GM23338 (cell line): ENCODE results near the gene ENOSF1. TPM values are rescaled to one million over a fixed set of nuclear protein-coding genes. Genes with fewer than 3 reads are reported as not detected.

Experiments used
- ATAC-seq: fragments of 200-7000 bp; cut with Tn5 transposase; 3 replicates; pipeline ENCODE4 v1.9.1; 2020
- DNase-seq: peaks from one replicate; pipeline ENCODE4 v3.0.0-alpha.2; 2015; ENCODE audit warnings: low spot score
- H2AFZ ChIP-seq: fragments of 200-600 bp; sonication (generic); 2 replicates; pipeline ENCODE4 v1.8.0; 2016; ENCODE audit warnings: antibody characterized with exemption, mild to moderate bottlenecking, moderate library complexity
- H3F3A ChIP-seq: fragments of 200-600 bp; sonication (generic); replicated peaks from 2 replicates; pipeline ENCODE4 v1.8.0; 2017; ENCODE audit warnings: antibody characterized with exemption, mixed run types, low read depth
- H3K27ac ChIP-seq: fragments of 200-600 bp; sonication (generic); 2 replicates; pipeline ENCODE4 v1.6.1; 2016; ENCODE audit warnings: low read depth
- H3K27me3 ChIP-seq: fragments of 200-600 bp; sonication (generic); 2 replicates; pipeline ENCODE4 v1.8.0; 2016; ENCODE audit warnings: mild to moderate bottlenecking, mixed run types, moderate library complexity; ENCODE audit not compliant: insufficient read depth
- H3K36me3 ChIP-seq: fragments of 200-600 bp; sonication (generic); 2 replicates; pipeline ENCODE4 v1.8.0; 2016; ENCODE audit warnings: mild to moderate bottlenecking; ENCODE audit not compliant: insufficient read depth
- H3K4me1 ChIP-seq: fragments of 200-600 bp; sonication (generic); 2 replicates; pipeline ENCODE4 v1.8.0; 2016; ENCODE audit warnings: mild to moderate bottlenecking, moderate library complexity; ENCODE audit not compliant: insufficient read depth
- H3K4me2 ChIP-seq: fragments of 200-600 bp; sonication (generic); 2 replicates; pipeline ENCODE4 v1.7.1; 2017; ENCODE audit warnings: mixed run types
- H3K4me3 ChIP-seq: fragments of 200-600 bp; sonication (generic); 2 replicates; pipeline ENCODE4 v1.6.1; 2016; ENCODE audit warnings: mixed run types
- H3K79me2 ChIP-seq: fragments of 200-600 bp; sonication (generic); replicated peaks from 2 replicates; pipeline ENCODE4 v1.8.0; 2017; ENCODE audit warnings: mild to moderate bottlenecking; ENCODE audit not compliant: insufficient read depth
- H3K9me2 ChIP-seq: fragments of 200-600 bp; sonication (generic); 2 replicates; pipeline ENCODE4 v1.8.0; 2017; ENCODE audit not compliant: insufficient read depth
- H4K20me1 ChIP-seq: fragments of 200-600 bp; sonication (generic); replicated peaks from 2 replicates; pipeline ENCODE4 v1.8.0; 2017; ENCODE audit warnings: mild to moderate bottlenecking; ENCODE audit not compliant: insufficient read depth
- H3K27ac Mint-ChIP-seq: 2 replicates; pipeline ENCODE4 v1.8.0; 2020; ENCODE audit warnings: inconsistent platforms, mild to moderate bottlenecking, moderate library complexity, mixed read lengths
- H3K27me3 Mint-ChIP-seq: 3 replicates; pipeline ENCODE4 v1.8.0; 2022; ENCODE audit warnings: low read depth, mild to moderate bottlenecking, moderate library complexity, mixed read lengths, inconsistent platforms; ENCODE audit not compliant: insufficient read depth, poor library complexity
- H3K36me3 Mint-ChIP-seq: 3 replicates; pipeline ENCODE4 v1.8.0; 2021; ENCODE audit warnings: low read depth, mild to moderate bottlenecking, inconsistent platforms, moderate library complexity, mixed read lengths
- H3K4me1 Mint-ChIP-seq: 3 replicates; pipeline ENCODE4 v1.8.0; 2020; ENCODE audit warnings: mild to moderate bottlenecking, inconsistent platforms, mixed read lengths
- H3K4me3 Mint-ChIP-seq: 3 replicates; pipeline ENCODE4 v1.8.0; 2021; ENCODE audit warnings: moderate library complexity, mild to moderate bottlenecking, inconsistent platforms, mixed read lengths
- H3K9me3 Mint-ChIP-seq: 3 replicates; pipeline ENCODE4 v1.8.0; 2020; ENCODE audit warnings: moderate library complexity, mild to moderate bottlenecking, inconsistent platforms, mixed read lengths
- CREB1 ChIP-seq: fragments of 250-450 bp; sonication (Bioruptor Pico); IDR thresholded peaks from 2 replicates; pipeline ENCODE4 v1.5.0; 2020; ENCODE audit warnings: low read depth, mild to moderate bottlenecking, moderate library complexity
- EZH2 ChIP-seq: fragments of 200-600 bp; sonication (generic); IDR thresholded peaks from one replicate; pipeline ENCODE4 v1.8.0; 2017; ENCODE audit warnings: antibody characterized with exemption, mild to moderate bottlenecking, low read depth; ENCODE audit not compliant: unreplicated experiment
- EZH2phosphoT487 ChIP-seq: fragments of 200-600 bp; sonication (generic); IDR thresholded peaks from one replicate; pipeline ENCODE4 v1.8.1; 2018; ENCODE audit warnings: antibody characterized with exemption; ENCODE audit not compliant: unreplicated experiment
- JUNB ChIP-seq: IDR thresholded peaks from one replicate; pipeline ENCODE4 v1.6.1; 2016; ENCODE audit warnings: antibody characterized with exemption; ENCODE audit not compliant: unreplicated experiment
- NANOG ChIP-seq: IDR thresholded peaks from 2 replicates; pipeline ENCODE4 v1.6.1; 2016; ENCODE audit warnings: antibody characterized with exemption, borderline replicate concordance
- POLR2AphosphoS5 ChIP-seq: IDR thresholded peaks from 2 replicates; pipeline ENCODE4 v1.6.1; 2016; ENCODE audit warnings: antibody characterized with exemption, low read depth
- STAT1 ChIP-seq: IDR thresholded peaks from one replicate; pipeline ENCODE4 v1.6.1; 2016; ENCODE audit warnings: antibody characterized with exemption; ENCODE audit not compliant: unreplicated experiment
- ZNF114 ChIP-seq: fragments of 250-450 bp; sonication (Bioruptor Pico); IDR thresholded peaks from 2 replicates; pipeline ENCODE4 v1.5.0; 2020; ENCODE audit warnings: mild to moderate bottlenecking, moderate library complexity
- ZNF331 ChIP-seq: fragments of 250-450 bp; sonication (Bioruptor Pico); IDR thresholded peaks from 2 replicates; pipeline ENCODE4 v1.5.0; 2020; ENCODE audit warnings: low read depth, mild to moderate bottlenecking, moderate library complexity
- polyA plus RNA-seq: library from polyadenylated mRNA; unstranded; fragments of >200 nt; fragmentation: Nextera tagmentation; extraction: Ambion mirVana; gene quantifications from 2 replicates; pipeline ENCODE4 v1.2.1, GENCODE V29; 2016
- total RNA-seq: library from RNA; depleted of rRNA; stranded (reverse); fragments of >200 nt; shearing (Covaris generic); gene quantifications from 2 replicates; pipeline ENCODE4 v1.2.3, GENCODE V29; 2014
- TF ChIP-seq, protein P1 (sequence below): fragments of 250-450 bp; sonication (Bioruptor Pico); IDR thresholded peaks from 2 replicates; pipeline ENCODE4 v1.5.0; 2020; ENCODE audit warnings: mild to moderate bottlenecking, moderate library complexity
- TF ChIP-seq, protein P2 (sequence below), 2 experiments: fragments of 200-600 bp in 1 of 2; sonication (generic) in 1 of 2; conservative IDR thresholded peaks; 2 replicates each; pipeline versions ENCODE4 v1.5.1 to v1.6.1; 2016 to 2017; ENCODE audit warnings: antibody characterized with exemption in 2 of 2, low read depth in 2 of 2, mild to moderate bottlenecking in 2 of 2, moderate library complexity in 1 of 2
- TF ChIP-seq, protein P3 (sequence below): IDR thresholded peaks from one replicate; pipeline ENCODE4 v1.6.1; 2018; ENCODE audit warnings: antibody characterized with exemption; ENCODE audit not compliant: unreplicated experiment
- TF ChIP-seq, protein P4 (sequence below): IDR thresholded peaks from 2 replicates; pipeline ENCODE4 v1.6.1; 2016; ENCODE audit warnings: antibody characterized with exemption

ENOSF1 gene
- total and polyA plus RNA-seq, 2 experiments from 2014 or later: 30.1 to 36.4 TPM

DNA sequence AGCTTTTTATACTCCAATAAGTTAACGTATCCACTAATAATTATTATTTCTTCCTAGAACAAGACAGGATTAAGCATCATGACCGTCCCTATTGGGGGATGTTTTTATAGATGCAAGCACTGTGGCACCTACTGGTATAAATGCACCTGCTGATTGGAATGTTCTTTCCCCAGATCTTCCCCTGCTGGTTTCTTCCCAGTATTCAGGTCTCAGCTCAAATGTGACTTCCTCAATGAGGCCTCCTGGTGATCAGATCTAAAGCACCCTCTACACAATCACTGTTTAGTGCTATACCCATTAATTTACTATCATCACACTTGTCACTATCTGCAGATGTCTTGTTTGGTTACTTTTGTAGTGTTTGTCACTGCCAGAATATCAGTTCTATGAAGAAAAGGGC, 58.9 kb downstream of the ENOSF1 start:
- Histone ChIP-seq H2AFZ (no peak overlapping the region), H3K36me3 (no peaks in the 10 kb centered on the region), H4K20me1 (no peaks in the 10 kb centered on the region; the same call in 1 of the 2 replicates), H3K4me2 (no peak overlapping the region), H3K27me3 (no peaks in the 10 kb centered on the region), H3K4me3 (no peak overlapping the region), H3K79me2 (peaks cover 14% of the 10 kb centered on the region), H3F3A (peaks cover 7% of the 10 kb centered on the region; the same call in 1 of the 2 replicates), H3K4me1 (peaks cover 5% of the 10 kb centered on the region), H3K9me2 (no peaks in the 10 kb centered on the region), H3K27ac (no peak overlapping the region)
- ATAC-seq (no peak), DNase-seq (peak; percentile 27)
- no peaks in the 10 kb centered on the region for H3K9me3 Mint-ChIP-seq
- TF ChIP-seq, protein P1, sequence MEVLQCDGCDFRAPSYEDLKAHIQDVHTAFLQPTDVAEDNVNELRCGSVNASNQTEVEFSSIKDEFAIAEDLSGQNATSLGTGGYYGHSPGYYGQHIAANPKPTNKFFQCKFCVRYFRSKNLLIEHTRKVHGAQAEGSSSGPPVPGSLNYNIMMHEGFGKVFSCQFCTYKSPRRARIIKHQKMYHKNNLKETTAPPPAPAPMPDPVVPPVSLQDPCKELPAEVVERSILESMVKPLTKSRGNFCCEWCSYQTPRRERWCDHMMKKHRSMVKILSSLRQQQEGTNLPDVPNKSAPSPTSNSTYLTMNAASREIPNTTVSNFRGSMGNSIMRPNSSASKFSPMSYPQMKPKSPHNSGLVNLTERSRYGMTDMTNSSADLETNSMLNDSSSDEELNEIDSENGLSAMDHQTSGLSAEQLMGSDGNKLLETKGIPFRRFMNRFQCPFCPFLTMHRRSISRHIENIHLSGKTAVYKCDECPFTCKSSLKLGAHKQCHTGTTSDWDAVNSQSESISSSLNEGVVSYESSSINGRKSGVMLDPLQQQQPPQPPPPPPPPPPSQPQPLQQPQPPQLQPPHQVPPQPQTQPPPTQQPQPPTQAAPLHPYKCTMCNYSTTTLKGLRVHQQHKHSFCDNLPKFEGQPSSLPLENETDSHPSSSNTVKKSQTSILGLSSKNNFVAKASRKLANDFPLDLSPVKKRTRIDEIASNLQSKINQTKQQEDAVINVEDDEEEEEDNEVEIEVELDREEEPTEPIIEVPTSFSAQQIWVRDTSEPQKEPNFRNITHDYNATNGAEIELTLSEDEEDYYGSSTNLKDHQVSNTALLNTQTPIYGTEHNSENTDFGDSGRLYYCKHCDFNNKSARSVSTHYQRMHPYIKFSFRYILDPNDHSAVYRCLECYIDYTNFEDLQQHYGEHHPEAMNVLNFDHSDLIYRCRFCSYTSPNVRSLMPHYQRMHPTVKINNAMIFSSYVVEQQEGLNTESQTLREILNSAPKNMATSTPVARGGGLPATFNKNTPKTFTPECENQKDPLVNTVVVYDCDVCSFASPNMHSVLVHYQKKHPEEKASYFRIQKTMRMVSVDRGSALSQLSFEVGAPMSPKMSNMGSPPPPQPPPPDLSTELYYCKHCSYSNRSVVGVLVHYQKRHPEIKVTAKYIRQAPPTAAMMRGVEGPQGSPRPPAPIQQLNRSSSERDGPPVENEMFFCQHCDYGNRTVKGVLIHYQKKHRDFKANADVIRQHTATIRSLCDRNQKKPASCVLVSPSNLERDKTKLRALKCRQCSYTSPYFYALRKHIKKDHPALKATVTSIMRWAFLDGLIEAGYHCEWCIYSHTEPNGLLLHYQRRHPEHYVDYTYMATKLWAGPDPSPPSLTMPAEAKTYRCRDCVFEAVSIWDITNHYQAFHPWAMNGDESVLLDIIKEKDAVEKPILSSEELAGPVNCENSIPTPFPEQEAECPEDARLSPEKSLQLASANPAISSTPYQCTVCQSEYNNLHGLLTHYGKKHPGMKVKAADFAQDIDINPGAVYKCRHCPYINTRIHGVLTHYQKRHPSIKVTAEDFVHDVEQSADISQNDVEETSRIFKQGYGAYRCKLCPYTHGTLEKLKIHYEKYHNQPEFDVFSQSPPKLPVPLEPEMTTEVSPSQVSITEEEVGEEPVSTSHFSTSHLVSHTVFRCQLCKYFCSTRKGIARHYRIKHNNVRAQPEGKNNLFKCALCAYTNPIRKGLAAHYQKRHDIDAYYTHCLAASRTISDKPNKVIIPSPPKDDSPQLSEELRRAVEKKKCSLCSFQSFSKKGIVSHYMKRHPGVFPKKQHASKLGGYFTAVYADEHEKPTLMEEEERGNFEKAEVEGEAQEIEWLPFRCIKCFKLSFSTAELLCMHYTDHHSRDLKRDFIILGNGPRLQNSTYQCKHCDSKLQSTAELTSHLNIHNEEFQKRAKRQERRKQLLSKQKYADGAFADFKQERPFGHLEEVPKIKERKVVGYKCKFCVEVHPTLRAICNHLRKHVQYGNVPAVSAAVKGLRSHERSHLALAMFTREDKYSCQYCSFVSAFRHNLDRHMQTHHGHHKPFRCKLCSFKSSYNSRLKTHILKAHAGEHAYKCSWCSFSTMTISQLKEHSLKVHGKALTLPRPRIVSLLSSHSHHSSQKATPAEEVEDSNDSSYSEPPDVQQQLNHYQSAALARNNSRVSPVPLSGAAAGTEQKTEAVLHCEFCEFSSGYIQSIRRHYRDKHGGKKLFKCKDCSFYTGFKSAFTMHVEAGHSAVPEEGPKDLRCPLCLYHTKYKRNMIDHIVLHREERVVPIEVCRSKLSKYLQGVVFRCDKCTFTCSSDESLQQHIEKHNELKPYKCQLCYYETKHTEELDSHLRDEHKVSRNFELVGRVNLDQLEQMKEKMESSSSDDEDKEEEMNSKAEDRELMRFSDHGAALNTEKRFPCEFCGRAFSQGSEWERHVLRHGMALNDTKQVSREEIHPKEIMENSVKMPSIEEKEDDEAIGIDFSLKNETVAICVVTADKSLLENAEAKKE (CRISPR knock-in tag): no peak
- no peak for TF ChIP-seq NANOG
- TF ChIP-seq EZH2: no peak
- TF ChIP-seq ZNF114 (CRISPR knock-in tag): no peak
- TF ChIP-seq ZNF331 (CRISPR knock-in tag): no peak
- TF ChIP-seq, protein P2, sequence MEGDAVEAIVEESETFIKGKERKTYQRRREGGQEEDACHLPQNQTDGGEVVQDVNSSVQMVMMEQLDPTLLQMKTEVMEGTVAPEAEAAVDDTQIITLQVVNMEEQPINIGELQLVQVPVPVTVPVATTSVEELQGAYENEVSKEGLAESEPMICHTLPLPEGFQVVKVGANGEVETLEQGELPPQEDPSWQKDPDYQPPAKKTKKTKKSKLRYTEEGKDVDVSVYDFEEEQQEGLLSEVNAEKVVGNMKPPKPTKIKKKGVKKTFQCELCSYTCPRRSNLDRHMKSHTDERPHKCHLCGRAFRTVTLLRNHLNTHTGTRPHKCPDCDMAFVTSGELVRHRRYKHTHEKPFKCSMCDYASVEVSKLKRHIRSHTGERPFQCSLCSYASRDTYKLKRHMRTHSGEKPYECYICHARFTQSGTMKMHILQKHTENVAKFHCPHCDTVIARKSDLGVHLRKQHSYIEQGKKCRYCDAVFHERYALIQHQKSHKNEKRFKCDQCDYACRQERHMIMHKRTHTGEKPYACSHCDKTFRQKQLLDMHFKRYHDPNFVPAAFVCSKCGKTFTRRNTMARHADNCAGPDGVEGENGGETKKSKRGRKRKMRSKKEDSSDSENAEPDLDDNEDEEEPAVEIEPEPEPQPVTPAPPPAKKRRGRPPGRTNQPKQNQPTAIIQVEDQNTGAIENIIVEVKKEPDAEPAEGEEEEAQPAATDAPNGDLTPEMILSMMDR (conservative IDR thresholded peaks at IDR 0.05; ENCODE audit: low read depth in 2 of 2): no peak
- no peak for TF ChIP-seq POLR2AphosphoS5
- TF ChIP-seq, protein P3, sequence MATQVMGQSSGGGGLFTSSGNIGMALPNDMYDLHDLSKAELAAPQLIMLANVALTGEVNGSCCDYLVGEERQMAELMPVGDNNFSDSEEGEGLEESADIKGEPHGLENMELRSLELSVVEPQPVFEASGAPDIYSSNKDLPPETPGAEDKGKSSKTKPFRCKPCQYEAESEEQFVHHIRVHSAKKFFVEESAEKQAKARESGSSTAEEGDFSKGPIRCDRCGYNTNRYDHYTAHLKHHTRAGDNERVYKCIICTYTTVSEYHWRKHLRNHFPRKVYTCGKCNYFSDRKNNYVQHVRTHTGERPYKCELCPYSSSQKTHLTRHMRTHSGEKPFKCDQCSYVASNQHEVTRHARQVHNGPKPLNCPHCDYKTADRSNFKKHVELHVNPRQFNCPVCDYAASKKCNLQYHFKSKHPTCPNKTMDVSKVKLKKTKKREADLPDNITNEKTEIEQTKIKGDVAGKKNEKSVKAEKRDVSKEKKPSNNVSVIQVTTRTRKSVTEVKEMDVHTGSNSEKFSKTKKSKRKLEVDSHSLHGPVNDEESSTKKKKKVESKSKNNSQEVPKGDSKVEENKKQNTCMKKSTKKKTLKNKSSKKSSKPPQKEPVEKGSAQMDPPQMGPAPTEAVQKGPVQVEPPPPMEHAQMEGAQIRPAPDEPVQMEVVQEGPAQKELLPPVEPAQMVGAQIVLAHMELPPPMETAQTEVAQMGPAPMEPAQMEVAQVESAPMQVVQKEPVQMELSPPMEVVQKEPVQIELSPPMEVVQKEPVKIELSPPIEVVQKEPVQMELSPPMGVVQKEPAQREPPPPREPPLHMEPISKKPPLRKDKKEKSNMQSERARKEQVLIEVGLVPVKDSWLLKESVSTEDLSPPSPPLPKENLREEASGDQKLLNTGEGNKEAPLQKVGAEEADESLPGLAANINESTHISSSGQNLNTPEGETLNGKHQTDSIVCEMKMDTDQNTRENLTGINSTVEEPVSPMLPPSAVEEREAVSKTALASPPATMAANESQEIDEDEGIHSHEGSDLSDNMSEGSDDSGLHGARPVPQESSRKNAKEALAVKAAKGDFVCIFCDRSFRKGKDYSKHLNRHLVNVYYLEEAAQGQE: no peak
- no peak for TF ChIP-seq CREB1
- TF ChIP-seq, protein P4, sequence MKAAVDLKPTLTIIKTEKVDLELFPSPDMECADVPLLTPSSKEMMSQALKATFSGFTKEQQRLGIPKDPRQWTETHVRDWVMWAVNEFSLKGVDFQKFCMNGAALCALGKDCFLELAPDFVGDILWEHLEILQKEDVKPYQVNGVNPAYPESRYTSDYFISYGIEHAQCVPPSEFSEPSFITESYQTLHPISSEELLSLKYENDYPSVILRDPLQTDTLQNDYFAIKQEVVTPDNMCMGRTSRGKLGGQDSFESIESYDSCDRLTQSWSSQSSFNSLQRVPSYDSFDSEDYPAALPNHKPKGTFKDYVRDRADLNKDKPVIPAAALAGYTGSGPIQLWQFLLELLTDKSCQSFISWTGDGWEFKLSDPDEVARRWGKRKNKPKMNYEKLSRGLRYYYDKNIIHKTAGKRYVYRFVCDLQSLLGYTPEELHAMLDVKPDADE: no peak
- no peak for TF ChIP-seq EZH2phosphoT487
- TF ChIP-seq JUNB: no peak
- no peak for TF ChIP-seq STAT1
- H3K36me3 Mint-ChIP-seq: peaks cover 11% of the 10 kb centered on the region; the same call in 2 of the 3 replicates
- peaks cover 11% of the 10 kb centered on the region for H3K27me3 Mint-ChIP-seq
- no peak overlapping the region for H3K27ac Mint-ChIP-seq
- no peak overlapping the region for H3K4me3 Mint-ChIP-seq
- peaks cover 29% of the 10 kb centered on the region; the same call in 2 of the 3 replicates for H3K4me1 Mint-ChIP-seq
